ENCODE data around the gene NCF4. TPM values are rescaled to one million over a fixed set of nuclear protein-coding genes. Genes with fewer than 3 reads are reported as not detected.

Gene NCF4
- total RNA-seq, 2 donors from 2014 or later: 24.2 to 53.1 TPM

GRCh38 chr22:36850682-36851081 lies 10.1 kb upstream of the NCF4 start:
- no peak for ATAC-seq
- peaks cover 9 to 12% of the 10 kb centered on the region in 2 donors for H3K4me1 Mint-ChIP-seq (ENCODE audit: low read depth in 2 of 2)
- peaks cover 20 to 21% of the 10 kb centered on the region in 2 donors for H3K27me3 Mint-ChIP-seq
- DNase-seq (ENCODE audit: low spot score): no peak
- H3K27ac Mint-ChIP-seq: no peak overlapping the region
- no peaks in the 10 kb centered on the region for H3K36me3 Mint-ChIP-seq
- H3K9me3 Mint-ChIP-seq: peaks cover 3% of the 10 kb centered on the region
- no peak overlapping the region for H3K4me3 Mint-ChIP-seq

- Mint-ChIP-seq H3K27ac (peak overlapping the region; percentile 80 to 81), H3K4me3 (no peak overlapping the region), H3K9me3 (peaks cover 3% of the 10 kb centered on the region), H3K27me3 (peaks cover 10 to 17% of the 10 kb centered on the region in 2 donors), H3K36me3 (no peaks in the 10 kb centered on the region), H3K4me1 (ENCODE audit: low read depth in 2 of 2) (peaks cover 17 to 22% of the 10 kb centered on the region in 2 donors)
- ATAC-seq (no peak), DNase-seq (ENCODE audit: low spot score) (no peak)
These were observed 8.5 kb upstream of the NCF4 start for GRCh38 chr22:36852056-36852973.

- Mint-ChIP-seq H3K9me3 (peaks cover 3% of the 10 kb centered on the region), H3K27ac (peak overlapping the region; percentile 80 to 81), H3K4me1 (ENCODE audit: low read depth in 2 of 2) (peaks cover 20 to 29% of the 10 kb centered on the region in 2 donors), H3K4me3 (peak overlapping the region; percentile 73), H3K27me3 (peaks cover 10 to 14% of the 10 kb centered on the region in 2 donors), H3K36me3 (no peaks in the 10 kb centered on the region)
- DNase-seq (ENCODE audit: low spot score) (peak; percentile 89), ATAC-seq (peak; percentile 74 to 80)
These were observed 7.3 kb upstream of the NCF4 start for GRCh38 chr22:36853407-36854099.

GRCh38 chr22:36855478-36855877 lies 5.3 kb upstream of the NCF4 start:
- peaks cover 0 to 4% of the 10 kb centered on the region in 2 donors for H3K27me3 Mint-ChIP-seq
- no peaks in the 10 kb centered on the region for H3K36me3 Mint-ChIP-seq
- H3K27ac Mint-ChIP-seq: peak overlapping the region in 1 of 2 donors; percentile 57
- peaks cover 34 to 48% of the 10 kb centered on the region in 2 donors for H3K4me1 Mint-ChIP-seq (ENCODE audit: low read depth in 2 of 2)
- no peak for DNase-seq (ENCODE audit: low spot score)
- H3K4me3 Mint-ChIP-seq: no peak overlapping the region
- peaks cover 3% of the 10 kb centered on the region for H3K9me3 Mint-ChIP-seq
- no peak for ATAC-seq

- ATAC-seq (peak; percentile 54 to 74), DNase-seq (ENCODE audit: low spot score) (peak; percentile 93)
- Mint-ChIP-seq H3K36me3 (no peaks in the 10 kb centered on the region), H3K9me3 (peaks cover 3% of the 10 kb centered on the region), H3K27me3 (peaks cover 0 to 2% of the 10 kb centered on the region in 2 donors), H3K4me1 (ENCODE audit: low read depth in 2 of 2) (peaks cover 38 to 53% of the 10 kb centered on the region in 2 donors), H3K27ac (peak overlapping the region; percentile 6 to 57), H3K4me3 (peak overlapping the region; percentile 67)
These were observed 4.5 kb upstream of the NCF4 start for GRCh38 chr22:36856121-36856791.

GRCh38 chr22:36856792-36857135 lies 4.0 kb upstream of the NCF4 start:
- Mint-ChIP-seq H3K9me3 (peaks cover 3% of the 10 kb centered on the region), H3K36me3 (no peaks in the 10 kb centered on the region), H3K27me3 (peaks cover 0 to 2% of the 10 kb centered on the region in 2 donors), H3K4me1 (ENCODE audit: low read depth in 2 of 2) (peaks cover 42 to 59% of the 10 kb centered on the region in 2 donors), H3K4me3 (peak overlapping the region; percentile 67), H3K27ac (peak overlapping the region; percentile 6 to 57)
- no peak for DNase-seq (ENCODE audit: low spot score)
- ATAC-seq: no peak

GRCh38 chr22:36858156-36858555 lies 2.6 kb upstream of the NCF4 start:
- Mint-ChIP-seq H3K27me3 (peaks cover 0 to 2% of the 10 kb centered on the region in 2 donors), H3K27ac (peak overlapping the region; percentile 90 to 96), H3K9me3 (no peaks in the 10 kb centered on the region), H3K4me1 (ENCODE audit: low read depth in 2 of 2) (peaks cover 47 to 58% of the 10 kb centered on the region in 2 donors), H3K4me3 (no peak overlapping the region), H3K36me3 (no peaks in the 10 kb centered on the region)
- ATAC-seq (no peak), DNase-seq (ENCODE audit: low spot score) (no peak)

- ATAC-seq: no peak
- peaks cover 0 to 2% of the 10 kb centered on the region in 2 donors for H3K27me3 Mint-ChIP-seq
These were observed 1.8 kb upstream of the NCF4 start for GRCh38 chr22:36858966-36859365.

GRCh38 chr22:36860017-36860416 lies 789 bp upstream of the NCF4 start:
- no peaks in the 10 kb centered on the region for H3K36me3 Mint-ChIP-seq
- peaks cover 47 to 67% of the 10 kb centered on the region in 2 donors for H3K4me1 Mint-ChIP-seq (ENCODE audit: low read depth in 2 of 2)
- peak overlapping the region; percentile 83 for H3K4me3 Mint-ChIP-seq
- H3K27ac Mint-ChIP-seq: peak overlapping the region; percentile 90 to 96
- no peak for ATAC-seq
- peaks cover 0 to 4% of the 10 kb centered on the region in 2 donors for H3K27me3 Mint-ChIP-seq
- no peak for DNase-seq (ENCODE audit: low spot score)
- H3K9me3 Mint-ChIP-seq: no peaks in the 10 kb centered on the region

More at GRCh38 chr22:36858966-36859365, 1.8 kb upstream of the NCF4 start:
- H3K4me3 Mint-ChIP-seq: peak overlapping the region; percentile 83
- H3K36me3 Mint-ChIP-seq: no peaks in the 10 kb centered on the region
- DNase-seq (ENCODE audit: low spot score): no peak
- H3K27ac Mint-ChIP-seq: peak overlapping the region; percentile 90 to 96
- peaks cover 42 to 58% of the 10 kb centered on the region in 2 donors for H3K4me1 Mint-ChIP-seq (ENCODE audit: low read depth in 2 of 2)
- no peaks in the 10 kb centered on the region for H3K9me3 Mint-ChIP-seq

GRCh38 chr22:36860438-36860820 lies 377 bp upstream of the NCF4 start:
- Mint-ChIP-seq H3K4me3 (peak overlapping the region; percentile 83), H3K27me3 (peaks cover 0 to 5% of the 10 kb centered on the region in 2 donors), H3K4me1 (ENCODE audit: low read depth in 2 of 2) (peaks cover 51 to 71% of the 10 kb centered on the region in 2 donors), H3K27ac (peak overlapping the region; percentile 90 to 96), H3K9me3 (no peaks in the 10 kb centered on the region), H3K36me3 (no peaks in the 10 kb centered on the region)
- no peak for ATAC-seq
- DNase-seq (ENCODE audit: low spot score): no peak

GRCh38 chr22:36862251-36863242 lies 1.7 kb downstream of the NCF4 start:
- ATAC-seq (peak in 1 of 2 donors; percentile 4), DNase-seq (ENCODE audit: low spot score) (peak; percentile 62)
- H3K4me3 Mint-ChIP-seq: peak overlapping the region; percentile 32
- peaks cover 53 to 75% of the 10 kb centered on the region in 2 donors for H3K4me1 Mint-ChIP-seq (ENCODE audit: low read depth in 2 of 2)
- H3K36me3 Mint-ChIP-seq: peaks cover 14% of the 10 kb centered on the region
- no peaks in the 10 kb centered on the region for H3K9me3 Mint-ChIP-seq
- H3K27me3 Mint-ChIP-seq: peaks cover 0 to 6% of the 10 kb centered on the region in 2 donors
- H3K27ac Mint-ChIP-seq: peak overlapping the region; percentile 90 to 96

- Mint-ChIP-seq H3K27me3 (peaks cover 0 to 6% of the 10 kb centered on the region in 2 donors), H3K4me3 (peak overlapping the region; percentile 4), H3K9me3 (no peaks in the 10 kb centered on the region), H3K36me3 (peaks cover 14% of the 10 kb centered on the region), H3K4me1 (ENCODE audit: low read depth in 2 of 2) (peaks cover 52 to 75% of the 10 kb centered on the region in 2 donors), H3K27ac (peak overlapping the region; percentile 90 to 96)
- no peak for ATAC-seq
- DNase-seq (ENCODE audit: low spot score): peak; percentile 54
These were observed 2.5 kb downstream of the NCF4 start for GRCh38 chr22:36863281-36863680.

Data from natural killer cell treated with Interleukin-12 subunit alpha and Interleukin-12 subunit beta and Interleukin-15 and Interleukin-18, amount 100 ng/mL, for 72 hours (primary cell).